Osteoblast (primary cell): ENCODE data around the gene FBXL4. TPM values are rescaled to one million over a fixed set of nuclear protein-coding genes. Genes with fewer than 3 reads are reported as not detected.
A peak's percentile ranks its signal among the peaks of the same experiment; 100 is the strongest.
"Not testable (repeated sequence)": the region's sequence is repeated elsewhere in the genome, so short reads cannot be mapped to it uniquely, and the experiment has no call there.

Source experiments
- DNase-seq: peaks from one replicate; pipeline ENCODE4 v3.0.0; 2011; ENCODE audit warnings: low spot score, mixed read lengths; ENCODE audit not compliant: insufficient read length; ENCODE audit errors: missing footprints
- H2AFZ ChIP-seq: 2 replicates; pipeline ENCODE4 v1.6.0; 2011; ENCODE audit warnings: mild to moderate bottlenecking, low read length
- H3K27ac ChIP-seq: 2 replicates; pipeline ENCODE4 v1.5.1; 2011; ENCODE audit warnings: mild to moderate bottlenecking, low read depth, low read length, moderate library complexity
- H3K27me3 ChIP-seq: 2 replicates; pipeline ENCODE4 v1.6.0; 2012; ENCODE audit warnings: mild to moderate bottlenecking, control low read depth, inconsistent platforms, low read length, moderate library complexity; ENCODE audit not compliant: insufficient read depth
- H3K36me3 ChIP-seq: 2 replicates; pipeline ENCODE4 v1.5.1; 2011; ENCODE audit warnings: mild to moderate bottlenecking, low read length, control low read depth, moderate library complexity; ENCODE audit not compliant: insufficient read depth
- H3K4me1 ChIP-seq: 2 replicates; pipeline ENCODE4 v1.5.1; 2011; ENCODE audit warnings: mild to moderate bottlenecking, low read length, control low read depth, moderate library complexity; ENCODE audit not compliant: insufficient read depth
- H3K4me2 ChIP-seq: 2 replicates; pipeline ENCODE4 v1.6.0; 2011; ENCODE audit warnings: mild to moderate bottlenecking, low read length; ENCODE audit not compliant: insufficient read depth
- H3K4me3 ChIP-seq: fragments of 200-600 bp; sonication (generic); 3 replicates; pipeline ENCODE4 v1.5.1; 2012; ENCODE audit warnings: mild to moderate bottlenecking, low read length, inconsistent platforms; ENCODE audit not compliant: insufficient read depth
- H3K79me2 ChIP-seq: 2 replicates; pipeline ENCODE4 v1.6.0; 2012; ENCODE audit warnings: mild to moderate bottlenecking, low read length, control low read depth, inconsistent platforms; ENCODE audit not compliant: insufficient read depth
- H3K9me3 ChIP-seq: 2 replicates; pipeline ENCODE4 v1.5.1; 2011; ENCODE audit warnings: low read depth, low read length, control low read depth
- H4K20me1 ChIP-seq: 2 replicates; pipeline ENCODE4 v1.6.0; 2012; ENCODE audit warnings: mild to moderate bottlenecking, low read length, control low read depth; ENCODE audit not compliant: insufficient read depth
- total RNA-seq: library from RNA; depleted of rRNA; stranded (reverse); fragments of >200 nt; gene quantifications from 2 replicates; pipeline ENCODE4 v1.2.3, GENCODE V29; 2012
- TF ChIP-seq, protein P1 (sequence below): IDR thresholded peaks from 2 replicates; pipeline ENCODE4 v1.5.1; 2011; ENCODE audit warnings: mild to moderate bottlenecking, low read depth, low read length, moderate library complexity; ENCODE audit errors: extremely low read depth

FBXL4 gene
- total RNA-seq, 1 donor: 18.8 TPM

DNA sequence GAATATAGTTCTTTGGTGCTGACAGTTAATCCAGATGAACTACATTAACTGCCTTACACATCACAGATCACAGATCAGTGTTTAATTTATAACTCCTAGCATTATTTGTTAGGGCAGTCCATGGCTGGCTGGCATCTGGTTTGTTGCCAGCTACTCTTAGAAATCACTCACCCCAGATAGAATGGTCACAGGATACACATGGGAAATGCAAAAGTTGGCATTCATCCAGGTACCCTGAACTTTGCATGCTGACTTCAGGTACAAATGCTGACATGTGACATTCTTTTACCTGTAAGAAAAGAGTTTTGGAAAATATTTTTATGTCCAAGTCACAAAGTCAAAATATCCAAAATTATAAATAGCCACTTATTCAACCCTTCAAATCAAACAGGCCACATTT, 20.2 kb downstream of the FBXL4 start:
- Histone ChIP-seq H3K36me3 (peaks cover 7% of the 10 kb centered on the region), H3K79me2 (peaks cover 26% of the 10 kb centered on the region), H3K27ac (no peak overlapping the region), H3K4me1 (peaks cover 7% of the 10 kb centered on the region), H4K20me1 (peaks cover 2% of the 10 kb centered on the region), H3K27me3 (no peaks in the 10 kb centered on the region), H3K9me3 (no peaks in the 10 kb centered on the region), H2AFZ (no peak overlapping the region), H3K4me3 (no peak overlapping the region), H3K4me2 (no peak overlapping the region)
- no peak for DNase-seq
- TF ChIP-seq, protein P1, sequence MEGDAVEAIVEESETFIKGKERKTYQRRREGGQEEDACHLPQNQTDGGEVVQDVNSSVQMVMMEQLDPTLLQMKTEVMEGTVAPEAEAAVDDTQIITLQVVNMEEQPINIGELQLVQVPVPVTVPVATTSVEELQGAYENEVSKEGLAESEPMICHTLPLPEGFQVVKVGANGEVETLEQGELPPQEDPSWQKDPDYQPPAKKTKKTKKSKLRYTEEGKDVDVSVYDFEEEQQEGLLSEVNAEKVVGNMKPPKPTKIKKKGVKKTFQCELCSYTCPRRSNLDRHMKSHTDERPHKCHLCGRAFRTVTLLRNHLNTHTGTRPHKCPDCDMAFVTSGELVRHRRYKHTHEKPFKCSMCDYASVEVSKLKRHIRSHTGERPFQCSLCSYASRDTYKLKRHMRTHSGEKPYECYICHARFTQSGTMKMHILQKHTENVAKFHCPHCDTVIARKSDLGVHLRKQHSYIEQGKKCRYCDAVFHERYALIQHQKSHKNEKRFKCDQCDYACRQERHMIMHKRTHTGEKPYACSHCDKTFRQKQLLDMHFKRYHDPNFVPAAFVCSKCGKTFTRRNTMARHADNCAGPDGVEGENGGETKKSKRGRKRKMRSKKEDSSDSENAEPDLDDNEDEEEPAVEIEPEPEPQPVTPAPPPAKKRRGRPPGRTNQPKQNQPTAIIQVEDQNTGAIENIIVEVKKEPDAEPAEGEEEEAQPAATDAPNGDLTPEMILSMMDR: no peak

- Histone ChIP-seq H3K27me3 (no peaks in the 10 kb centered on the region), H3K4me2 (no peak overlapping the region), H3K36me3 (peaks cover 7% of the 10 kb centered on the region), H4K20me1 (peaks cover 2% of the 10 kb centered on the region), H3K27ac (no peak overlapping the region), H3K9me3 (no peaks in the 10 kb centered on the region), H3K4me1 (peaks cover 7% of the 10 kb centered on the region), H2AFZ (no peak overlapping the region), H3K4me3 (no peak overlapping the region), H3K79me2 (peaks cover 17% of the 10 kb centered on the region)
- DNase-seq: no peak
- TF ChIP-seq, protein P1: no peak
Observed at GRCh38 chr6:98925831-98926230, 21.9 kb downstream of the FBXL4 start.

DNA sequence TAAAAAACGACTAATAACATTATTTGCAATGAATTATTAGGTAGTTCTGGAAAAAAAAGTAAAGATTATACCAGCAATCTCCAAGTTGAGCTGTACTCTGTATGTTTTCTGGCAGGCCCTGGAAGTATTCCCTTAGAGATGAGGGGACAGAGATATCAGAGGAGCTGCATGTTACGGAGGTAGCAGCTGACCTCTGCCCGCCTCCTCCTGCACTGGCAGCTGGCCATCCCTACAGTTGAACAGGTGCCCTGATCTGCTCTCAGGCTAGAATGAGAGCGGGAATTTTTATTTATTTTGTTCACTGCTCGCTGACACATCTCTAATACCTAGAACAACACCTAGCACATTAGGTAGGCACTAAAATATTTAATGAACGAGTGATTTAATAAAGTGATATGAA, 23.1 kb downstream of the FBXL4 start:
- no peak for DNase-seq
- peaks cover 2% of the 10 kb centered on the region for H4K20me1 ChIP-seq
- H3K9me3 ChIP-seq: no peaks in the 10 kb centered on the region
- H3K4me1 ChIP-seq: peaks cover 3% of the 10 kb centered on the region
- H3K27me3 ChIP-seq: no peaks in the 10 kb centered on the region
- H3K27ac ChIP-seq: no peak overlapping the region
- no peak overlapping the region for H2AFZ ChIP-seq
- peaks cover 16% of the 10 kb centered on the region for H3K79me2 ChIP-seq
- TF ChIP-seq, protein P1: no peak
- H3K4me2 ChIP-seq: no peak overlapping the region
- peaks cover 7% of the 10 kb centered on the region for H3K36me3 ChIP-seq
- H3K4me3 ChIP-seq: no peak overlapping the region

DNA sequence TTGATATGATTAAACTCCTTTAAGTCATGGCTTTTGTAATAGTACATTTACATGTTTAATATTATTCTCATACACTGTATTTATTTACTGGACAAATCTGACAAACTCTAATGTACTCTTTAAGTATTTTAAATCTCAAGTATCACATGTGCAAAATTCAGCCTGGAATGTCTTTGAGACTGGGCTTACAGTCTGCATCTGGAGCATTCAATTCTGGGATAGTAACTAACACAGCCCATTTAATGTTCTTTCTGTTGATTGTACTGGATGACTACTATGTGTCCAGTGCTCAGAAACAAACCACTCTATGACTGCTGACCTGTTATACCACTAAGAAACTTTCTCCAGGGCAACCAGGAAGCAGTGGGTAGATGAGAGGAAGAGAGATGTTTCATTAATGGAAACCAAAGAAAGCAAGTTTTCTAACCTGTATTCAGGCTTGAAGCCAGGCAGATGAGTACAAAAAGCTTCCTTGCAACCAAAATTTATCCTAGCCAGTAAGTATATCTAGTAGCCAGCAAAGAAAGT, 26.8 kb downstream of the FBXL4 start:
- Histone ChIP-seq H3K4me1 (no peaks in the 10 kb centered on the region), H3K4me2 (no peak overlapping the region), H3K36me3 (peaks cover 4% of the 10 kb centered on the region), H3K79me2 (no peaks in the 10 kb centered on the region), H3K27ac (no peak overlapping the region), H3K4me3 (no peak overlapping the region), H3K27me3 (no peaks in the 10 kb centered on the region), H2AFZ (no peak overlapping the region), H4K20me1 (no peaks in the 10 kb centered on the region), H3K9me3 (no peaks in the 10 kb centered on the region)
- DNase-seq: peak; percentile 4
- TF ChIP-seq, protein P1: no peak

DNA sequence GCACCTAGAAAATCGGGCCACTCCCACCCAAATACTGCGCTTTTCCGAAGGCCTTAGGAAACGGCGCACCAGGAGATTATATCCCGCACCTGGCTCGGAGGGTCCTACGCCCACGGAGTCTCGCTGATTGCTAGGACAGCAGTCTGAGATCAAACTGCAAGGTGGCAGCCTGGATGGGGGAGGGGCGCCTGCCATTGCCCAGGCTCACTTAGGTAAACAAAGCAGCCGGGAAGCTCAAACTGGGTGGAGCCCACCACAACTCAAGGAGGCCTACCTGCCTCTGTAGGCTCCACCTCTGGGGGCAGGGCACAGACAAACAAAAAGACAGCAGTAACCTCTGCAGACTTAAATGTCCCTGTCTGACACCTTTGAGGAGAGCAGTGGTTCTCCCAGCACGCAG, 36.8 kb downstream of the FBXL4 start:
- H3K36me3 ChIP-seq, H3K4me1 ChIP-seq, H3K4me2 ChIP-seq, DNase-seq, H3K27me3 ChIP-seq, H3K27ac ChIP-seq, H3K9me3 ChIP-seq, H3K4me3 ChIP-seq, H2AFZ ChIP-seq, H4K20me1 ChIP-seq, H3K79me2 ChIP-seq: not testable (repeated sequence)
